Measurements from ENCODE around the gene ADAMTS1. TPM values are rescaled to one million over a fixed set of nuclear protein-coding genes. Genes with fewer than 3 reads are reported as not detected.

ADAMTS1 gene
- total RNA-seq, 2 donors from 2014 or later, result 65.9 to 89.7 TPM

GRCh38 chr21:26833011-26833410, 12.2 kb downstream of the ADAMTS1 start:
- H3K36me3 ChIP-seq, result peaks cover 23% of the 10 kb centered on the region
- peaks cover 0 to 11% of the 10 kb centered on the region in 2 donors for H3K4me1 ChIP-seq
- no peak for TF ChIP-seq CTCF (IDR thresholded peaks at IDR 0.05)
- DNase-seq (ENCODE audit: low spot score), result no peak
- no peak overlapping the region for H3K4me3 ChIP-seq
- no peaks in the 10 kb centered on the region for H3K9me3 ChIP-seq
- H3K27ac ChIP-seq, result no peak overlapping the region
- no peaks in the 10 kb centered on the region for H3K27me3 ChIP-seq

GRCh38 chr21:26832546-26832945, 12.7 kb downstream of the ADAMTS1 start:
- H3K27me3 ChIP-seq, result no peaks in the 10 kb centered on the region
- no peak for DNase-seq (ENCODE audit: low spot score)
- H3K4me3 ChIP-seq, result no peak overlapping the region
- peaks cover 18% of the 10 kb centered on the region for H3K36me3 ChIP-seq
- H3K27ac ChIP-seq, result no peak overlapping the region
- no peak for TF ChIP-seq CTCF (IDR thresholded peaks at IDR 0.05)
- H3K9me3 ChIP-seq, result no peaks in the 10 kb centered on the region
- H3K4me1 ChIP-seq, result peaks cover 0 to 6% of the 10 kb centered on the region in 2 donors

- no peak for TF ChIP-seq CTCF (IDR thresholded peaks at IDR 0.05)
- H3K27ac ChIP-seq, result no peak overlapping the region
Measured at GRCh38 chr21:26826801-26827200, 18.4 kb downstream of the ADAMTS1 start.

GRCh38 chr21:26820509-26820908, 24.7 kb downstream of the ADAMTS1 start:
- H3K27me3 ChIP-seq, result no peaks in the 10 kb centered on the region
- DNase-seq (ENCODE audit: low spot score), result no peak
- no peak overlapping the region for H3K27ac ChIP-seq
- H3K4me1 ChIP-seq, result no peaks in the 10 kb centered on the region
- H3K4me3 ChIP-seq, result no peak overlapping the region
- no peaks in the 10 kb centered on the region for H3K9me3 ChIP-seq
- TF ChIP-seq CTCF (IDR thresholded peaks at IDR 0.05), result no peak
- H3K36me3 ChIP-seq, result no peaks in the 10 kb centered on the region

More at GRCh38 chr21:26826801-26827200, 18.4 kb downstream of the ADAMTS1 start:
- H3K36me3 ChIP-seq, result no peaks in the 10 kb centered on the region
- no peaks in the 10 kb centered on the region for H3K9me3 ChIP-seq
- no peaks in the 10 kb centered on the region for H3K4me1 ChIP-seq
- H3K27me3 ChIP-seq, result no peaks in the 10 kb centered on the region
- no peak for DNase-seq (ENCODE audit: low spot score)
- H3K4me3 ChIP-seq, result no peak overlapping the region

- TF ChIP-seq CTCF (IDR thresholded peaks at IDR 0.05), result no peak
Measured at GRCh38 chr21:26819740-26820324, 25.4 kb downstream of the ADAMTS1 start.

GRCh38 chr21:26818906-26819305, 26.3 kb downstream of the ADAMTS1 start:
- DNase-seq (ENCODE audit: low spot score), result no peak
- no peaks in the 10 kb centered on the region for H3K36me3 ChIP-seq
- H3K4me1 ChIP-seq, result no peaks in the 10 kb centered on the region
- no peak overlapping the region for H3K4me3 ChIP-seq
- no peak for TF ChIP-seq CTCF (IDR thresholded peaks at IDR 0.05)
- H3K9me3 ChIP-seq, result no peaks in the 10 kb centered on the region
- no peaks in the 10 kb centered on the region for H3K27me3 ChIP-seq
- no peak overlapping the region for H3K27ac ChIP-seq

More at GRCh38 chr21:26819740-26820324, 25.4 kb downstream of the ADAMTS1 start:
- no peak overlapping the region for H3K27ac ChIP-seq
- H3K4me1 ChIP-seq, result no peaks in the 10 kb centered on the region
- no peaks in the 10 kb centered on the region for H3K27me3 ChIP-seq
- no peaks in the 10 kb centered on the region for H3K36me3 ChIP-seq
- no peak overlapping the region for H3K4me3 ChIP-seq
- no peak for DNase-seq (ENCODE audit: low spot score)
- no peaks in the 10 kb centered on the region for H3K9me3 ChIP-seq
